Ishikawa (cell line): ENCODE results near the gene FASN.
A peak's percentile ranks its signal among the peaks of the same experiment; 100 is the strongest.

ENCODE experiments used
- CEBPB ChIP-seq: IDR thresholded peaks from 2 replicates; pipeline ENCODE4 v1.6.1; 2012
- CREB1 ChIP-seq: IDR thresholded peaks from 2 replicates; pipeline ENCODE4 v1.6.1; 2012; ENCODE audit warnings: low read depth
- EGR1 ChIP-seq: IDR thresholded peaks from 2 replicates; pipeline ENCODE4 v1.6.1; 2012
- EP300 ChIP-seq: IDR thresholded peaks from 2 replicates; pipeline ENCODE4 v1.6.1; 2012; ENCODE audit warnings: borderline replicate concordance
- FOXM1 ChIP-seq: IDR thresholded peaks from 2 replicates; pipeline ENCODE4 v1.6.1; 2012; ENCODE audit warnings: low read depth, borderline replicate concordance
- NFIC ChIP-seq: IDR thresholded peaks from 2 replicates; pipeline ENCODE4 v1.6.1; 2012
- RAD21 ChIP-seq: IDR thresholded peaks from 2 replicates; pipeline ENCODE4 v1.6.1; 2012; ENCODE audit warnings: low read depth
- TAF1 ChIP-seq: IDR thresholded peaks from 2 replicates; pipeline ENCODE4 v1.6.1; 2012; ENCODE audit warnings: low read depth, mild to moderate bottlenecking
- TCF12 ChIP-seq: IDR thresholded peaks from 2 replicates; pipeline ENCODE4 v1.6.1; 2012; ENCODE audit warnings: low read depth
- TEAD4 ChIP-seq: IDR thresholded peaks from 2 replicates; pipeline ENCODE4 v1.6.1; 2012
- YY1 ChIP-seq: IDR thresholded peaks from 2 replicates; pipeline ENCODE4 v1.6.1; 2012; ENCODE audit warnings: low read depth
- ZBTB7A ChIP-seq: IDR thresholded peaks from 2 replicates; pipeline ENCODE4 v1.6.1; 2012; ENCODE audit warnings: low read depth
- TF ChIP-seq, protein P1 (sequence below): IDR thresholded peaks from 2 replicates; pipeline ENCODE4 v1.6.1; 2012
- TF ChIP-seq, protein P2 (sequence below): IDR thresholded peaks from 2 replicates; pipeline ENCODE4 v1.6.1; 2012
- TF ChIP-seq, protein P3 (sequence below): IDR thresholded peaks from 2 replicates; pipeline ENCODE4 v1.6.1; 2012; ENCODE audit warnings: low read depth, mild to moderate bottlenecking

The FASN gene

DNA sequence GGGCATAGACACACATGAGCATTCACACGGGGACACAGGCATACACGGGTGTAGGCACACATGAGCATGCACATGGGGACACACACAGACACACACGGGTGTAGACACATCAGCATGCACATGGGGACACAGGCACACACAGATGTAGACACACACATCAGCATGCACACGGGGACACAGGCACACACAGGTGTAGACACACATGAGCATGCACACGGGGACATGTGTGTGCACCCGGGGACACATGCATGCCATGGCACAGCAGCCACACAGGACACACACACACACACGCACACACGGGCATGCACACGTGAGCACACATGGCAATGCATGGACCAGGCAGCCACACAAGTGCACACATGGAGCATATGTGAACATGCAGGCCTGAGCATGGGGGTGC is 55.4 kb downstream of the FASN start:
- TF ChIP-seq CREB1 (no peak), FOXM1 (no peak), RAD21 (no peak), NFIC (no peak), TAF1 (no peak), TCF12 (no peak), EP300 (no peak), YY1 (no peak), ZBTB7A (no peak), TEAD4 (no peak), EGR1 (no peak), CEBPB (no peak)
- TF ChIP-seq, protein P1, sequence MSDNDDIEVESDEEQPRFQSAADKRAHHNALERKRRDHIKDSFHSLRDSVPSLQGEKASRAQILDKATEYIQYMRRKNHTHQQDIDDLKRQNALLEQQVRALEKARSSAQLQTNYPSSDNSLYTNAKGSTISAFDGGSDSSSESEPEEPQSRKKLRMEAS, result no peak
- TF ChIP-seq, protein P2, sequence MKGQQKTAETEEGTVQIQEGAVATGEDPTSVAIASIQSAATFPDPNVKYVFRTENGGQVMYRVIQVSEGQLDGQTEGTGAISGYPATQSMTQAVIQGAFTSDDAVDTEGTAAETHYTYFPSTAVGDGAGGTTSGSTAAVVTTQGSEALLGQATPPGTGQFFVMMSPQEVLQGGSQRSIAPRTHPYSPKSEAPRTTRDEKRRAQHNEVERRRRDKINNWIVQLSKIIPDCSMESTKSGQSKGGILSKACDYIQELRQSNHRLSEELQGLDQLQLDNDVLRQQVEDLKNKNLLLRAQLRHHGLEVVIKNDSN, result no peak
- TF ChIP-seq, protein P3, sequence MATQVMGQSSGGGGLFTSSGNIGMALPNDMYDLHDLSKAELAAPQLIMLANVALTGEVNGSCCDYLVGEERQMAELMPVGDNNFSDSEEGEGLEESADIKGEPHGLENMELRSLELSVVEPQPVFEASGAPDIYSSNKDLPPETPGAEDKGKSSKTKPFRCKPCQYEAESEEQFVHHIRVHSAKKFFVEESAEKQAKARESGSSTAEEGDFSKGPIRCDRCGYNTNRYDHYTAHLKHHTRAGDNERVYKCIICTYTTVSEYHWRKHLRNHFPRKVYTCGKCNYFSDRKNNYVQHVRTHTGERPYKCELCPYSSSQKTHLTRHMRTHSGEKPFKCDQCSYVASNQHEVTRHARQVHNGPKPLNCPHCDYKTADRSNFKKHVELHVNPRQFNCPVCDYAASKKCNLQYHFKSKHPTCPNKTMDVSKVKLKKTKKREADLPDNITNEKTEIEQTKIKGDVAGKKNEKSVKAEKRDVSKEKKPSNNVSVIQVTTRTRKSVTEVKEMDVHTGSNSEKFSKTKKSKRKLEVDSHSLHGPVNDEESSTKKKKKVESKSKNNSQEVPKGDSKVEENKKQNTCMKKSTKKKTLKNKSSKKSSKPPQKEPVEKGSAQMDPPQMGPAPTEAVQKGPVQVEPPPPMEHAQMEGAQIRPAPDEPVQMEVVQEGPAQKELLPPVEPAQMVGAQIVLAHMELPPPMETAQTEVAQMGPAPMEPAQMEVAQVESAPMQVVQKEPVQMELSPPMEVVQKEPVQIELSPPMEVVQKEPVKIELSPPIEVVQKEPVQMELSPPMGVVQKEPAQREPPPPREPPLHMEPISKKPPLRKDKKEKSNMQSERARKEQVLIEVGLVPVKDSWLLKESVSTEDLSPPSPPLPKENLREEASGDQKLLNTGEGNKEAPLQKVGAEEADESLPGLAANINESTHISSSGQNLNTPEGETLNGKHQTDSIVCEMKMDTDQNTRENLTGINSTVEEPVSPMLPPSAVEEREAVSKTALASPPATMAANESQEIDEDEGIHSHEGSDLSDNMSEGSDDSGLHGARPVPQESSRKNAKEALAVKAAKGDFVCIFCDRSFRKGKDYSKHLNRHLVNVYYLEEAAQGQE, result no peak

DNA sequence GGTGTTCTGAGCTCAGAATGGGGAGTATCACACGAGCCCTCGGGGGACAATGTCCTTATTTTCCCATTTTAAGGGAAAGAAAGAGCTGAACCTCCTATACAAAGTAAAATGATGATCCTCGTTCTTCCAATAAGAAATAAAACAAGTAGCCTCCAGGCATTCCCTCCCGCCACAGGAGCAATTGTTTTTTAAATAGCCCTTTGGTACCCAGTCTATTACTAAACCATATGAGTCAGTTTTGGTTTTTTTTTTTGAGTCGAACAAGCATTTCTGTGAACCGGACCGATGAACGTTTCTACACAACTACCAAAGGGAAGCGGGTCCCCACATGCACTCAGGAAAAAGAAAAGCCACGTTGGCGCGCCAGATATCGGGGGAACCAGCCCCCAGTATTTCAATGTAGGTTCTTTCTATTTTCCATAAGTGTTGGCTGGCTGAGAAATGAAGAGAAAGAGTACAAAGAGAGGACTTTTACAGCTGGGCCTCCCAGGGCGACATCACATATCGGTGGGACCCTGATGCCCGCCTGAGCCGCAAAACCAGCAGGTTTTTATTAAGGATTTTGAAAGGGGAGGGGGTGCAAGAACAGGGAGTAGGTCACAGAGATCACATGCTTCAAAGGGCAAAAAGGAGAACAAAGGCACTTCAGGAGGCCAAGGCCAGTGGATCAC is 56.8 kb downstream of the FASN start:
- TF ChIP-seq EP300 (no peak), TAF1 (no peak), TEAD4 (no peak), TCF12 (no peak), CEBPB (no peak), CREB1 (no peak), ZBTB7A (no peak)
- TF ChIP-seq, protein P1, result no peak

DNA sequence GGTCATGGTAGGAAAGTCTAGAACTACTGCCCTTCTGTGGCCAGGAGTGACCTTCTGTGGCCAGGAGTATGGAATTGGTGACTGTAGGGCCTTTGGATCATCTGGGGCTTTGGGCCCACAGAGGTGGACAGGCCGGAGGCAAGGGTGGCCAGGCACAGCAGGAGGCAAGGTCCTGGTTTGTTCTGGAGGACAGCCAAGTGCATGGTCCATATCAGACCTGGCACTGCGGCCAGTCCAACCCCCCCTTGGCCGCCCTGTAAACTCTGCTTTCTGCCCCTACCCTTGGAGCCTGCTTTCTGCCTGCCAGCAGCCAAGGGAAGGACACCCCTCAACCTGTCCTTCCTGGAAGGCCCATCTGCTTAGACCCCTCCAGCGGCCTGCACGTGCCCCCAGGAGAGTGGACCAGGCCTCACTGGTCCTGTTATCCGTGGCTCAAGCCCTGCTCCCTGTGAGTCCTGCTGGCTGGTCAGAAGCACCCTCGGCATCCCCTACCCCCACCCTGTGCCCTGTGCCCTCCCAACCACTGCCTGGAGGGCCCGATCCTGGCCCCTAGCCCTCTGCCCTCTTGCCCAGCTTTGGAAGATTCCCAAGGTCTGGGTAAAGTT is 58.2 kb downstream of the FASN start:
- TF ChIP-seq TEAD4 (no peak), TCF12 (no peak), NFIC (0 out of 2 replicates have a peak, but pooled peaks have one; percentile 19), YY1 (no peak)

DNA sequence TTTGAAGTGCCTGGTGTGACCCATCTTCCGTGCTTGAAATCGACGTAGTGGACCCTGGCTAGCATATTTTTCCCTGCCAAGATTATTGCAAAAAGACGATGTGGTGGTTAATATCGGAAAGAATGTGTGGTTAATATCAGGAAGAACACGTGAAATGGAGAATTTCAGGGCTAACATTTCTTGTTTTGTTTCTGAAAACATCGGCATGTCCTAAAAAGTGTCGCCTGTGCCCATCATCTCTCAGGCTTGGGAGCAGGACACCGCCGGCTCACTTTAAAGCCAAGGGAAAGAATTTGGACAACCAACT is 60.2 kb downstream of the FASN start:
- TF ChIP-seq NFIC (no peak), FOXM1 (no peak), ZBTB7A (no peak)
- TF ChIP-seq, protein P1, result no peak

DNA sequence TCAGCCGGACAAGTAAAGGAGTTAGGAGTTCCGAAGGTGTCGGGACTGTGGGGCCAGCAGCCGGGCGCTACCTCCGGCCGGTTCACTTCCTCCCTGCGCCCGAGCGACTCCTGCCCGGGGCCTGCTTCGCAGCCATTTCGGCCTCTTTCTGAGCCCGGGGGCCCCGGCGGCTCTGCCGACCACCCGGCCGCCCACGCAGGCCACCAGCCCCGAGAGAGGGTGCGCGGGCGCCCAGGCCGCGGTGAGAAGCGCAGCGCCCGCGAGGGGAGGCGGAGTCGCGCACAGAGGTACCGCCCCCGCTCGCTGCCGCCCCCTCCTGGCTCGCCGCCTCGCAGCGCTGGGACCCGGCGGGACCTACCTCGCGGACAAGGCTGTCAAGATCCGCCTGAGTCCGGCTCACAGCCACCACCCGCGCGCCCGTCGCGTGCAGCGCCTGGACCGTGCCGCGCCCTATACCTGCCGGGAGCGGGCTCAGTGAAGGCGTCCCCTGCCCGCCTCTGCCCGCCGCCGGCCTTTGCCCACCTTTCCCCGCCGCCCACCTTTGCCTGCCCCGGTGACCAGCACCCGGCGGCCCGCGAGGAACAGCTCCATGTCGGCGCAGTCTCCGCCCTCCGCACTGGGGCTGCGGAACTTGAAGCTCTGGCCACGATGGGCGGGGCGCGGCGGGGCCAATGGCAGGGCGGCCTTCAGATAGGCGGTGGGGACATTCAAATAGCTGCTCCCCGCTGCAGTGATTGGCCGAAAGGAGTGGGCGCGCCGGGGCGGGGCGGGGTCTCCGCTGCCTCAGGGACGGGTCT is 60.7 kb downstream of the FASN start, which contains the start of gene DCXR:
Gene DCXR, minus strand, starts transcription at position 606 of the 797 bp plus-strand sequence. Its CDS starts 15 bp downstream, at position 591.
- TF ChIP-seq EP300 (no peak), TCF12 (no peak), RAD21 (peak; percentile 28; the same call in 1 of the 2 replicates), EGR1 (peak; percentile 90), ZBTB7A (peak; percentile 76; the same call in 1 of the 2 replicates), YY1 (peak; percentile 78)
- TF ChIP-seq, protein P3, result 0 out of 2 replicates have a peak, but pooled peaks have one; percentile 23
- TF ChIP-seq, protein P1, result peak; percentile 88

DNA sequence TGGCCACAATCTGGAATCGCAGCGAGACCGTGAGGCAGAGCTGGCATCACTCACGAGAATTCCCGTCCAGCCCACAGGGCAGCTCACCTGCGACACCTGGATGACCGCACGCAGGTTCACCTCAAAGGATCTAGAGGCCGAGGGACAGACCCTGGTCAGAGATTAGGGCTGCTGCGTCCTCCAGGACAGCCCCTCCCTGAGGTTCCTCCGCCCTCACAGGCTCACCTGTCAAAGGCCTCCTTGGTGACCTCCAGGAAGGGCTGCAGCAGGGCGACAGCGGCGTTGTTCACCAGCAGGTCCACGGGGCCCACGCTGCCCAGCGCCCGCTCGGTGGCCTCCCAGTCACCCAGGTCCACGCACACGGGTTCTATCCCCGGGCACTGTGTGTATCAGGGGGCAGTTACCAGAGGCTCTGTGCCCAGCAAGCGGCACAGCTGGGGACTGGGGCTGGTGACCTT is 61.4 kb downstream of the FASN start:
- TF ChIP-seq CREB1 (no peak), ZBTB7A (no peak), CEBPB (no peak), FOXM1 (no peak), RAD21 (no peak), EGR1 (no peak), TAF1 (no peak), TCF12 (no peak), TEAD4 (no peak), NFIC (no peak), EP300 (no peak), YY1 (no peak)
- TF ChIP-seq, protein P2, result no peak
- TF ChIP-seq, protein P3, result no peak
- TF ChIP-seq, protein P1, result no peak
